ENCODE results near the gene WIPF3.
A peak's percentile ranks its signal among the peaks of the same experiment; 100 is the strongest.
"Not testable (repeated sequence)": the region's sequence is repeated elsewhere in the genome, so short reads cannot be mapped to it uniquely, and the experiment has no call there.

WIPF3 gene

GRCh38 chr7:29957521-29958310 lies 151.4 kb downstream of the WIPF3 start:
- DNase-seq = peak in 1 of 2 experiments; percentile 37

GRCh38 chr7:29958667-29959358 lies 152.5 kb downstream of the WIPF3 start:
- no peak for DNase-seq

- not testable (repeated sequence) for DNase-seq
Observed at GRCh38 chr7:29961611-29962010, 155.3 kb downstream of the WIPF3 start.

- DNase-seq = no peak
Observed at GRCh38 chr7:29962035-29962434, 155.7 kb downstream of the WIPF3 start.

- DNase-seq = no peak
Observed at GRCh38 chr7:29965030-29965429, 158.7 kb downstream of the WIPF3 start.
